ENCODE data around the gene ABHD8.

ABHD8 gene

DNA sequence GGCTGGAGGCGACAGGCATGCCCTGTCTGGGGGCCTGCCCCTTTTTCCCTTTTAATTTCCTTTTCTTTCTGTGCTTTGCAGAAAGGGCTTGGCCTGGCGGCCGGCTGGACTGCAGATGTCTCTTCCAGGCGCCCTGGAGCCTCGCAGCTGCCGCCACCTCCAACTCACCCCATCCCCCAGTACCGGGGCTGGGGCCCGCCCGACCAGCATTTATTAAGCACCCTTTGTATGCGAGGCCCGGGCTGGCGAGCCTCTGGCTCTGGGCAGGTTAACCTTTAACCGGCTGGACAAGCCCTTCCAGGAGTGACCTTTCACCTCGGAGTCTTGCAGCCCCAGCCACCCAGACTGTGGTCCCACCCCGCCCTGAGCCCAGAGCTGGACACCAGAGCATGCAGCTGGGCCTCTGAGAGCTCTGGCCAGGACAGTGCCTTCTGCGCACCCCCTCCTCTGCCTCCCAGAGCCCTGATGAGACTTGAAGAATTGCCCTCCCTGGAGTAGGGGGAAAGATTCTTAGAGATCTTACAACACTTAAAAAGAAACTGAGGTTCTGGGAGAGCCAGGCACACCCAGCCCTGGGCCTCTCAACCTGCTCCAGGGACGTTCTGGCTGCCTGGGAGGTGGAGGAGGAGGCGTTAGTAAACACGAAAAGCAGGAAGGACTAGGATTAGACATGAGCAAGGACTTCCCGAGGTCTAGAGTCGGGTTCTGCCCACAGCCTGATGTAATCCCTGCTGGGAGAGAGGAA lies 56.4 kb downstream of the ABHD8 start:
- peak overlapping the region; percentile 75 for H3K4ac ChIP-seq (ENCODE audit: low read depth, low read length)
- WGBS (ENCODE audit: extremely low coverage, insufficient coverage, low lambda C conversion rate), result no CpG with 5 or more reads among the region's 21 CpGs
- H3K9ac ChIP-seq (ENCODE audit: low read length), result peak overlapping the region; percentile 82
- H2BK15ac ChIP-seq (replicated peaks; ENCODE audit: low read depth), result no peak overlapping the region
- H4K8ac ChIP-seq (ENCODE audit: low read depth, low read length), result peak overlapping the region; percentile 28
- H3K4me1 ChIP-seq (ENCODE audit: control insufficient read depth, low read depth, low read length), result peaks cover 11% of the 10 kb centered on the region
- no peak for DNase-seq
- H3K18ac ChIP-seq (ENCODE audit: low read length), result peak overlapping the region; percentile 43
- peak overlapping the region; percentile 94 for H3K56ac ChIP-seq (ENCODE audit: low read length)
- peaks cover 3% of the 10 kb centered on the region for H3K79me1 ChIP-seq (ENCODE audit: low read length)
- H2AK5ac ChIP-seq (ENCODE audit: low read length), result peak overlapping the region; percentile 77
- no peak overlapping the region for H4K5ac ChIP-seq (ENCODE audit: low read length)
- H3K27ac ChIP-seq (ENCODE audit: low read depth, low read length), result peak overlapping the region; percentile 91
- H3K36me3 ChIP-seq (ENCODE audit: control insufficient read depth, insufficient read depth, low read length), result no peaks in the 10 kb centered on the region
- peak overlapping the region; percentile 93 for H2BK5ac ChIP-seq (ENCODE audit: low read length)
- H3K23ac ChIP-seq (ENCODE audit: low read length), result peak overlapping the region; percentile 80
- H3K27me3 ChIP-seq (ENCODE audit: insufficient read depth, low read length, poor library complexity), result no peaks in the 10 kb centered on the region
- H3K79me2 ChIP-seq (ENCODE audit: control insufficient read depth, insufficient read depth, low read length), result peaks cover 31% of the 10 kb centered on the region
- H3K4me2 ChIP-seq (ENCODE audit: low read length), result peak overlapping the region; percentile 84
- H3K4me3 ChIP-seq (ENCODE audit: low read length), result no peak overlapping the region
- peak overlapping the region; percentile 29 for H2BK120ac ChIP-seq (ENCODE audit: low read depth, low read length)

GRCh38 chr19:17245535-17245984 lies 57.7 kb downstream of the ABHD8 start, which contains the start of gene NR2F6:
Gene NR2F6, minus strand, starts transcription at chr19:17245919. Its CDS starts 699 bp downstream, at chr19:17245220.
- H3K79me2 ChIP-seq (ENCODE audit: control insufficient read depth, insufficient read depth, low read length), result peaks cover 42% of the 10 kb centered on the region
- no peak for DNase-seq
- WGBS (ENCODE audit: extremely low coverage, insufficient coverage, low lambda C conversion rate), result no CpG with 5 or more reads among the region's 72 CpGs
- peak within 1 kb of the TSS; percentile 84 for H3K4me2 ChIP-seq (ENCODE audit: low read length)
- no peak within 1 kb of the TSS for H2AK5ac ChIP-seq (ENCODE audit: low read length)
- H3K23ac ChIP-seq (ENCODE audit: low read length), result peak within 1 kb of the TSS; percentile 80
- peak within 1 kb of the TSS; percentile 97 for H3K4ac ChIP-seq (ENCODE audit: low read depth, low read length)
- H3K56ac ChIP-seq (ENCODE audit: low read length), result peak within 1 kb of the TSS; percentile 97
- H2BK120ac ChIP-seq (ENCODE audit: low read depth, low read length), result peak within 1 kb of the TSS; percentile 48
- peak within 1 kb of the TSS; percentile 93 for H2BK5ac ChIP-seq (ENCODE audit: low read length)
- peak within 1 kb of the TSS; percentile 96 for H3K18ac ChIP-seq (ENCODE audit: low read length)
- H4K5ac ChIP-seq (ENCODE audit: low read length), result no peak within 1 kb of the TSS
- H2BK15ac ChIP-seq (replicated peaks; ENCODE audit: low read depth), result no peak within 1 kb of the TSS
- peak within 1 kb of the TSS; percentile 88 for H3K9ac ChIP-seq (ENCODE audit: low read length)
- H4K8ac ChIP-seq (ENCODE audit: low read depth, low read length), result peak within 1 kb of the TSS; percentile 43
- H3K27ac ChIP-seq (ENCODE audit: low read depth, low read length), result peak within 1 kb of the TSS; percentile 91
- H3K4me1 ChIP-seq (ENCODE audit: control insufficient read depth, low read depth, low read length), result peaks cover 11% of the 10 kb centered on the region
- peak within 1 kb of the TSS; percentile 92 for H3K4me3 ChIP-seq (ENCODE audit: low read length)
- H3K79me1 ChIP-seq (ENCODE audit: low read length), result peaks cover 10% of the 10 kb centered on the region
- H3K27me3 ChIP-seq (ENCODE audit: insufficient read depth, low read length, poor library complexity), result no peaks in the 10 kb centered on the region
- H3K36me3 ChIP-seq (ENCODE audit: control insufficient read depth, insufficient read depth, low read length), result peaks cover 2% of the 10 kb centered on the region

DNA sequence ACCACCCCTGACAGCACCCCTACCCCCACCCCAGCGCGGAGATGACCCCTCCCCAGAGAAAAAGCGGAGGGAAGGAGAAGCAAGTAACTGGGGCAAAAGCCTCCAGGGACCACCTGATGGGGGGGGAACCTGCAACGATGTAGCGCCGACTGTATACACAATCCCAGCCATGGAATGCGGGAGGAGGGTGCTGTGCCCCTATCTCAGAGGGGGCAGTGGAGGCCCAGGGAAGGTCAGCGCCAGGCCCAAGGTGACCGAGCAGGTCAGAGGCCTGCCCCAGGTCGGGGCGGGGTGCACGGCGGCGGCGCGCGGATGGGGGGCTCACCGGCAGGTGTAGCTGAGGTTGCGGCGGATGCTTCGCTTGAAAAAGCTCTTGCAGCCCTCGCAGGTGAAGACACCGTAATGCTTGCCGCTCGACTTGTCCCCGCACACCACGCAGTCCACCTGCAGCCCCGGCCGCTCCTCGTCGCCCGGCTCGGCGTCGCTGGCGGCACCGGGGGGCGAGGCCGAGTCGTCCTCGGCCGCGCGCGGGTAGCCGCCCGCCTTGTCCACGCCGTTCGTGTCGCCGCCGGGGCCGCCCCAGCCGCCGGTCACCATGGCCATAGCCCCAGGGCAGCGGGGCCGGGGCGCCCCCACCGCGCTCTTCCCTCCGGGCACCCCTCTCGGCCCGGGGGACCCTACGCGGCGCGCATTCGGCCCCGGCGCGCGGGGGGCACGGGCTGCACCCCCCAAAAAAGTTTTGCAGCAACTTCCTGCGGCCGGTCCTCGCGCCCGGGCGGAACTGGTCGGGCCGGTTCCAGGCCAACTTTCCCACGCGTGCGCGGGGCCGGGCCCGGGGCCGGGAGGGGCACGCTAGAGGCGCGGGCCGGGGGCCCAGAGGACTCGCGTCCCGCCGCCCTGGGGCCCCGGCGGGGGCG lies 58.3 kb downstream of the ABHD8 start:
- H2BK120ac ChIP-seq (ENCODE audit: low read depth, low read length), result peak overlapping the region; percentile 6
- no peak overlapping the region for H2BK5ac ChIP-seq (ENCODE audit: low read length)

GRCh38 chr19:17243830-17244617 lies 59.2 kb downstream of the ABHD8 start:
- H3K9ac ChIP-seq (ENCODE audit: low read length), result peak overlapping the region; percentile 88
- no peaks in the 10 kb centered on the region for H3K27me3 ChIP-seq (ENCODE audit: insufficient read depth, low read length, poor library complexity)
- no peak overlapping the region for H2BK5ac ChIP-seq (ENCODE audit: low read length)
- H3K4ac ChIP-seq (ENCODE audit: low read depth, low read length), result peak overlapping the region; percentile 97
- peak overlapping the region; percentile 92 for H3K4me3 ChIP-seq (ENCODE audit: low read length)
- H3K79me1 ChIP-seq (ENCODE audit: low read length), result peaks cover 10% of the 10 kb centered on the region
- peak overlapping the region; percentile 96 for H3K18ac ChIP-seq (ENCODE audit: low read length)
- peak overlapping the region; percentile 76 for H3K4me2 ChIP-seq (ENCODE audit: low read length)
- H3K27ac ChIP-seq (ENCODE audit: low read depth, low read length), result peak overlapping the region; percentile 89
- WGBS (ENCODE audit: extremely low coverage, insufficient coverage, low lambda C conversion rate), result no CpG with 5 or more reads among the region's 52 CpGs
- no peak overlapping the region for H4K5ac ChIP-seq (ENCODE audit: low read length)
- DNase-seq, result peak; percentile 79
- no peak overlapping the region for H2BK15ac ChIP-seq (replicated peaks; ENCODE audit: low read depth)
- H3K36me3 ChIP-seq (ENCODE audit: control insufficient read depth, insufficient read depth, low read length), result peaks cover 2% of the 10 kb centered on the region
- H4K8ac ChIP-seq (ENCODE audit: low read depth, low read length), result no peak overlapping the region
- peak overlapping the region; percentile 31 for H2BK120ac ChIP-seq (ENCODE audit: low read depth, low read length)
- no peak overlapping the region for H2AK5ac ChIP-seq (ENCODE audit: low read length)
- H3K56ac ChIP-seq (ENCODE audit: low read length), result peak overlapping the region; percentile 97
- peaks cover 42% of the 10 kb centered on the region for H3K79me2 ChIP-seq (ENCODE audit: control insufficient read depth, insufficient read depth, low read length)
- H3K23ac ChIP-seq (ENCODE audit: low read length), result peak overlapping the region; percentile 75
- peaks cover 11% of the 10 kb centered on the region for H3K4me1 ChIP-seq (ENCODE audit: control insufficient read depth, low read depth, low read length)

More for the DNA sequence above, 58.3 kb downstream of the ABHD8 start:
- peak overlapping the region; percentile 61 for H3K4me2 ChIP-seq (ENCODE audit: low read length)
- peak overlapping the region; percentile 97 for H3K4ac ChIP-seq (ENCODE audit: low read depth, low read length)
- H3K4me1 ChIP-seq (ENCODE audit: control insufficient read depth, low read depth, low read length), result peaks cover 11% of the 10 kb centered on the region
- H3K9ac ChIP-seq (ENCODE audit: low read length), result peak overlapping the region; percentile 88
- peak overlapping the region; percentile 92 for H3K4me3 ChIP-seq (ENCODE audit: low read length)
- no peak for DNase-seq
- peaks cover 10% of the 10 kb centered on the region for H3K79me1 ChIP-seq (ENCODE audit: low read length)
- H3K18ac ChIP-seq (ENCODE audit: low read length), result peak overlapping the region; percentile 96
- H3K79me2 ChIP-seq (ENCODE audit: control insufficient read depth, insufficient read depth, low read length), result peaks cover 42% of the 10 kb centered on the region
- peak overlapping the region; percentile 43 for H4K8ac ChIP-seq (ENCODE audit: low read depth, low read length)
- peak overlapping the region; percentile 97 for H3K56ac ChIP-seq (ENCODE audit: low read length)
- no peaks in the 10 kb centered on the region for H3K27me3 ChIP-seq (ENCODE audit: insufficient read depth, low read length, poor library complexity)
- H4K5ac ChIP-seq (ENCODE audit: low read length), result no peak overlapping the region
- peak overlapping the region; percentile 89 for H3K27ac ChIP-seq (ENCODE audit: low read depth, low read length)
- no peak overlapping the region for H2AK5ac ChIP-seq (ENCODE audit: low read length)
- no peak overlapping the region for H2BK15ac ChIP-seq (replicated peaks; ENCODE audit: low read depth)
- WGBS (ENCODE audit: extremely low coverage, insufficient coverage, low lambda C conversion rate), result no CpG with 5 or more reads among the region's 100 CpGs
- H3K23ac ChIP-seq (ENCODE audit: low read length), result peak overlapping the region; percentile 75
- H3K36me3 ChIP-seq (ENCODE audit: control insufficient read depth, insufficient read depth, low read length), result peaks cover 2% of the 10 kb centered on the region

DNA sequence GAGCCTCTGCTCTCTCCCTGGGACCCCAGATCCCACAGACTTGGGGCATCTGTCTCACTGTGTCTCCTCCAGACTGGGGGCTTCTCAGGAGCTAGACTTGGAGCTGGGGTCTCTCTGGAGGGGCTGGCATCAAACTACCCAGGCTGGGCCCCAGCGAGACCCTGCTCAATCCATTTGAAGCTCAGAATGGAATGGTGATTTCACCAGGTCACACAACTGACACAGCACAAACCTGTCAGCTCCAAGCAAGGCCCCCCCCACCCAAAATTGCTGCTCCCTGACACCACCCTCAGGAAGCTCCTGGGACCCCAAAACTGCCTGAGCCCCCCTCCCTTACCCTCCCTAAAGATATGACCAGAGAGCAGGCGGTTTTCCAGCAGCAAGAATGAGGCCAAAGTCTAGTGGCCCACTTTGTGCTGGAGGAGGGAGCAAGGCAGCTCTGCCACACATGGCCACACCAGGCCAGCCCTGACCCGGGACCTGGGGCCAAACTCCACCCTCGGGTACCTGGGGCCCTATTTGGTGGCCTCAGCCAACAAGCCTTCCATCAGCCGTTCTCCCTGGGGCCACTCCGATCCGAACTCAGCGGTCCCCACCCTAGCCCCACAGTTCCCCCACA lies 59.9 kb downstream of the ABHD8 start:
- no peak overlapping the region for H3K27ac ChIP-seq (ENCODE audit: low read depth, low read length)
- peak overlapping the region; percentile 92 for H3K4me3 ChIP-seq (ENCODE audit: low read length)
- H4K8ac ChIP-seq (ENCODE audit: low read depth, low read length), result no peak overlapping the region
- peaks cover 42% of the 10 kb centered on the region for H3K79me2 ChIP-seq (ENCODE audit: control insufficient read depth, insufficient read depth, low read length)
- peaks cover 2% of the 10 kb centered on the region for H3K36me3 ChIP-seq (ENCODE audit: control insufficient read depth, insufficient read depth, low read length)
- peak overlapping the region; percentile 88 for H3K9ac ChIP-seq (ENCODE audit: low read length)
- H3K4me2 ChIP-seq (ENCODE audit: low read length), result peak overlapping the region; percentile 76
- H2AK5ac ChIP-seq (ENCODE audit: low read length), result no peak overlapping the region
- H3K4ac ChIP-seq (ENCODE audit: low read depth, low read length), result peak overlapping the region; percentile 86
- no peak for DNase-seq
- H3K18ac ChIP-seq (ENCODE audit: low read length), result peak overlapping the region; percentile 96
- H3K4me1 ChIP-seq (ENCODE audit: control insufficient read depth, low read depth, low read length), result peaks cover 10% of the 10 kb centered on the region
- no peak overlapping the region for H2BK15ac ChIP-seq (replicated peaks; ENCODE audit: low read depth)
- no peak overlapping the region for H2BK120ac ChIP-seq (ENCODE audit: low read depth, low read length)
- WGBS (ENCODE audit: extremely low coverage, insufficient coverage, low lambda C conversion rate), result no CpG with 5 or more reads among the region's 8 CpGs
- no peak overlapping the region for H4K5ac ChIP-seq (ENCODE audit: low read length)
- H3K27me3 ChIP-seq (ENCODE audit: insufficient read depth, low read length, poor library complexity), result no peaks in the 10 kb centered on the region
- H2BK5ac ChIP-seq (ENCODE audit: low read length), result no peak overlapping the region
- H3K79me1 ChIP-seq (ENCODE audit: low read length), result peaks cover 10% of the 10 kb centered on the region
- H3K23ac ChIP-seq (ENCODE audit: low read length), result no peak overlapping the region
- peak overlapping the region; percentile 97 for H3K56ac ChIP-seq (ENCODE audit: low read length)
